Bronchial epithelial cell (primary cell): ENCODE data around the gene LRRC4. TPM values are rescaled to one million over a fixed set of nuclear protein-coding genes. Genes with fewer than 3 reads are reported as not detected.

Experiments used
- DNase-seq: peaks from one replicate; pipeline ENCODE4 v3.0.0-alpha.2; 2010; ENCODE audit warnings: low read depth
- FAIRE-seq: peaks from 2 replicates; lab custom pipeline; 2011; peaks lifted over from hg19 to GRCh38; lab: Jason Lieb, UNC
- H3K27me3 ChIP-seq: 2 replicates; pipeline ENCODE4 v1.5.1; 2011; ENCODE audit warnings: low read length; ENCODE audit not compliant: control insufficient read depth, insufficient read depth
- H3K36me3 ChIP-seq: 2 replicates; pipeline ENCODE4 v1.5.1; 2011; ENCODE audit warnings: low read length; ENCODE audit not compliant: control insufficient read depth, insufficient read depth
- H3K4me3 ChIP-seq: 2 replicates; pipeline ENCODE4 v1.5.1; 2011; ENCODE audit warnings: mild to moderate bottlenecking, low read depth, low read length, control low read depth
- total RNA-seq: library from RNA; depleted of rRNA; stranded (reverse); fragments of >200 nt; gene quantifications from 2 replicates; pipeline ENCODE4 v1.2.1, GENCODE V29; 2014
- TF ChIP-seq, protein P1 (sequence below): IDR thresholded peaks from 2 replicates; pipeline ENCODE4 v1.5.1; 2011; ENCODE audit warnings: mild to moderate bottlenecking, moderate library complexity, low read length, control low read depth, inconsistent platforms; ENCODE audit not compliant: insufficient read depth, severe bottlenecking

Gene LRRC4
- total RNA-seq, 1 donor from 2014 or later: under 0.01 TPM

DNA sequence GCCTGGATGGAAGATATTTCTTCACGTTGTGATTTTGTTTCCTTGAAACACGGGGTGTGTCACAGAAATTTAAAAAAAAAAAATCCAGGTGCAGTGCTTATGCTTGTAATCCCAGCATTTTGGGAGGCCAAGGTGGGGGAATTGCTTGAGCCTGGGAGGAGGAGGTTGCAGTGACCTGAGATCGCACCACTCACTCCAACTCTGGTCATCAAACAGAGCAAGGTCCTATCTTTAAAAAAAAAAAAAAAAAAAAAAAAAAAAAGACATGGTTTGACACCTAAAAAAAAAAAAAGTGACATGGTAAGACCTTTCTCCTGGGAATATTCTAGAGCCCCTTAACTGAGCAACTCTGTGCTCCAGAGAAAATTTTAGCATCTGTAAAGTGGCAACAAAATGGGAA is 9.0 kb upstream of the LRRC4 start:
- DNase-seq (no peak), FAIRE-seq (no peak)
- Histone ChIP-seq H3K36me3 (peaks cover 5% of the 10 kb centered on the region), H3K27me3 (no peaks in the 10 kb centered on the region), H3K4me3 (no peak overlapping the region)
- TF ChIP-seq, protein P1, sequence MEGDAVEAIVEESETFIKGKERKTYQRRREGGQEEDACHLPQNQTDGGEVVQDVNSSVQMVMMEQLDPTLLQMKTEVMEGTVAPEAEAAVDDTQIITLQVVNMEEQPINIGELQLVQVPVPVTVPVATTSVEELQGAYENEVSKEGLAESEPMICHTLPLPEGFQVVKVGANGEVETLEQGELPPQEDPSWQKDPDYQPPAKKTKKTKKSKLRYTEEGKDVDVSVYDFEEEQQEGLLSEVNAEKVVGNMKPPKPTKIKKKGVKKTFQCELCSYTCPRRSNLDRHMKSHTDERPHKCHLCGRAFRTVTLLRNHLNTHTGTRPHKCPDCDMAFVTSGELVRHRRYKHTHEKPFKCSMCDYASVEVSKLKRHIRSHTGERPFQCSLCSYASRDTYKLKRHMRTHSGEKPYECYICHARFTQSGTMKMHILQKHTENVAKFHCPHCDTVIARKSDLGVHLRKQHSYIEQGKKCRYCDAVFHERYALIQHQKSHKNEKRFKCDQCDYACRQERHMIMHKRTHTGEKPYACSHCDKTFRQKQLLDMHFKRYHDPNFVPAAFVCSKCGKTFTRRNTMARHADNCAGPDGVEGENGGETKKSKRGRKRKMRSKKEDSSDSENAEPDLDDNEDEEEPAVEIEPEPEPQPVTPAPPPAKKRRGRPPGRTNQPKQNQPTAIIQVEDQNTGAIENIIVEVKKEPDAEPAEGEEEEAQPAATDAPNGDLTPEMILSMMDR: no peak

DNA sequence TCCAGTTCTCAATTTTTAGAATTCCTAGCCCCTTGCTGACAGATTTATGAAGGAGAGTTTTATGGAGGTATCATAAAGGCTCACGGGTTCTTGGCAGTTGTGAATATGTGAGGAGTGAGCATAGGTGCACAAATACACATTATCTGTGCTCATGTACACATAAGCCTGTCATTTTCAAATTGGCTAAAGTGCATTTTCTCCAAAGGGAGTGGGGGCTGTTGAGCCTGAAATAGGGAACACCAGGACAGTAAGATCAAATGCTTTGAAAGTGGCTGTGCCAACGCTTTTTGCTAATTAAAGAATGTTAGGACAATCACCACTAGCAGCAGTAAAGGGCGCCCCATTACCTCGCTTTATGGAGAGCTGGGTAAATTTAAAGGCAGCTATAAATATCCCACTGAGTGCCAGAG is 8.3 kb upstream of the LRRC4 start:
- H3K36me3 ChIP-seq: peaks cover 5% of the 10 kb centered on the region
- FAIRE-seq: no peak

DNA sequence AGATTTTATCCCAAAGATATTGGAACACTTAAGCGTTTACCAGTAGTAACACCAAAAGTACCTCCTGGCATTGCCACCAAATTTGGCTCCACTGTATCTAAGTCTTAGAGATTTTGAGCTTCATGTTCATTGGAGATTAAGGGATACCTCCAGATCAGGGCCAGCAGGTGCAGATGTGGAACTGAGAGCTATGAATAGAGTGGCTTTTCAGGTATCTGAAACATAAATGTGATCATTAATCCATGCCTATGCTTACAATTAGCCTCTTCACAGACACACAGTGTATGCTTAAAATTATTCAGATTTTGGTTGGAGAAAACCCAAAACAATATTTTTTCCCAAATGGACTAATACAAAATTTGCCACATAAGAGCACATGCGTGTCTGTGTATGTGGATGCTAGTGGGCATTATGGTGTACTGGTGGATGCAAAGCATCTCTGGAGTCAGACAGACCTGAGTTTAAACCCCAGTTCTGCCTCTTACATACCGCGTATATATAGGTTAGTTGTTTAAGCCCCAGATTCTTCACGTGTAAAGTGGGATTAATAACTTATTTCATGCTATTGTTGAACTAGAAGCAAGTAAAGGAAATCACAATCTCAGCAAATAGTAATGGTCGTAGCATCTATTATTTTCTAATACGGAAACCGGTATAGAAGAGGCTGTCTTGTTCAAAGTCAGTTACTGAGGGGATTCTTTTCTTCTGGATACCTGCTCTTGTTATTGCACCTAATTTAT is 6.8 kb upstream of the LRRC4 start:
- FAIRE-seq (no peak), DNase-seq (no peak)
- H3K4me3 ChIP-seq: no peak overlapping the region
- no peaks in the 10 kb centered on the region for H3K27me3 ChIP-seq
- peaks cover 5% of the 10 kb centered on the region for H3K36me3 ChIP-seq
- TF ChIP-seq, protein P1: no peak

More for the DNA sequence above, 8.3 kb upstream of the LRRC4 start:
- TF ChIP-seq, protein P1: no peak
- no peak for DNase-seq
- Histone ChIP-seq H3K27me3 (no peaks in the 10 kb centered on the region), H3K4me3 (no peak overlapping the region)

DNA sequence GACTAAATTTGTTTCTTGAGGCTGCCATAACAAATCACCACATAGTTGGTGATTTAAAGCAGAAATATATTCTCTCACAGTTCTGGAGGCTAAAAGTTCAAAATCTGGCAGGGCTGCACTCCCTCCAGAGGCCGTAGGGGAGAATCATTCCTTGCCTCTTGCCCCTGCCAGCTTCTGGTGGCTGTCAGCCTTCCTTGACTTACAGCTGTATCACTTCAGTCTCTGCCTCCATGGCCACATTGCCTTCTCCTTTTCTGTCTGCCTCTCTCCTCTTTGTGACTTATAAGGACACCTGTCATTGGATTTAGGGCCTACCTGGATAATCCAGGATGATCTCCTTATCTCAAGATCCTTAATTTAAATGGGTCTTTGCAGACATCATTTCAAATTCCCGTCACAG is 5.8 kb upstream of the LRRC4 start:
- no peak overlapping the region for H3K4me3 ChIP-seq
- H3K27me3 ChIP-seq: no peaks in the 10 kb centered on the region
- FAIRE-seq (no peak), DNase-seq (no peak)
- H3K36me3 ChIP-seq: peaks cover under 1% of the 10 kb centered on the region
- TF ChIP-seq, protein P1: no peak

DNA sequence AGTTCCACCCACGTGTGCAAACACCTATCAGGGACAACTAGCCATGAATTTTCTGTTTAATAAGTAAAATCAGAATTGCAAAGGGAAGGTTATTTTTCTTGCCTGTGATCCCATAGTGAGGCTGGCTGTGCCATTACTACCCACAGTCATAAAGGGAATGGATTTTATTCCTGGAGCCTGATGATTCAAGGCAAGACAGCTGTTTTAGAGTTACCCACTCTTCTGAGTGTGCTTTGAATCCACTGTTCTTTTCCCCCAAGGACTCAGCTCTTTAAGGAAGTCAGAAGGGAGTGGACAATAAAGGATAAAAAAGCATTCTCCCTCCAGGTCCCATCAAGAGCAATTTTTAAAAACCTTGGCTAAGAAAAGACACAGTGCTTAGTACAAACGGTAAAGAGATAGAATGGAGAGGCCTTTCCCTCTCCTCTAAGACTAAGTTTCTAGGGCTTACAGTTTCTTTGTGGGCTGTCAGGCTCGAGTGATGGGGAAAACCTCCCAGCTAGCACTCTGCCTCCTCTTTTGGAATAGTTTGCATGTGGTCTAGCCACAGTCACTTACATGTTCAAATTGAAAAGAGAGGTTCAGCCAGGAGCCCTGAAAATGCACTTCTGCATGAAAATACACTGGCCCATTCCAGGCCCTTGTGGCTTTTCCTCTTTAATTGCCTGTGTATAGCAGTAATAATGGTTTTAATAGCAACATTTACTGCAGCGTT is 5.1 kb upstream of the LRRC4 start:
- H3K36me3 ChIP-seq: no peaks in the 10 kb centered on the region
- DNase-seq (no peak), FAIRE-seq (no peak)
- no peak overlapping the region for H3K4me3 ChIP-seq
- TF ChIP-seq, protein P1: no peak
- no peaks in the 10 kb centered on the region for H3K27me3 ChIP-seq
